GM19328 (cell line): Measurements from ENCODE around the gene SEPSECS.
"Not testable (repeated sequence)": the region's sequence is repeated elsewhere in the genome, so short reads cannot be mapped to it uniquely, and the experiment has no call there.

ENCODE experiments used
- ATAC-seq: cut with Tn5 transposase; IDR thresholded peaks from one replicate; pipeline ENCODE4 v1.9.1; 2021; ENCODE audit warnings: mild to moderate bottlenecking, moderate library complexity; ENCODE audit not compliant: unreplicated experiment

Gene SEPSECS

GRCh38 chr4:25088093-25088952, 71.9 kb downstream of the SEPSECS start:
- no peak for ATAC-seq

- ATAC-seq, result no peak
Observed at GRCh38 chr4:25085671-25086070, 74.6 kb downstream of the SEPSECS start.

- not testable (repeated sequence) for ATAC-seq
Observed at GRCh38 chr4:25083441-25083840, 76.8 kb downstream of the SEPSECS start.

GRCh38 chr4:25081866-25082471, 78.3 kb downstream of the SEPSECS start:
- no peak for ATAC-seq

GRCh38 chr4:25080571-25080970, 79.7 kb downstream of the SEPSECS start:
- ATAC-seq, result no peak

GRCh38 chr4:25078523-25078922, 81.7 kb downstream of the SEPSECS start:
- no peak for ATAC-seq

- no peak for ATAC-seq
Observed at GRCh38 chr4:25076625-25077398, 83.4 kb downstream of the SEPSECS start.

GRCh38 chr4:25075851-25076250, 84.4 kb downstream of the SEPSECS start:
- no peak for ATAC-seq

- ATAC-seq, result no peak
Observed at GRCh38 chr4:25075129-25075528, 85.1 kb downstream of the SEPSECS start.

- no peak for ATAC-seq
Observed at GRCh38 chr4:25070545-25070944, 89.7 kb downstream of the SEPSECS start.
